Uterus (tissue), 4 donors: ENCODE data around the gene TTLL1. TPM values are rescaled to one million over a fixed set of nuclear protein-coding genes. Genes with fewer than 3 reads are reported as not detected.
"Not testable (repeated sequence)": the region's sequence is repeated elsewhere in the genome, so short reads cannot be mapped to it uniquely, and the experiment has no call there.

Experiments used
- DNase-seq, 2 donors: peaks; one replicate each; pipeline ENCODE4 v3.0.0-alpha.2; 2019 to 2020
- H3K27ac ChIP-seq, 2 donors: fragments of 200-600 bp; sonication (generic); 1 replicate in 1 of 2; 2 replicates in 1 of 2; pipeline ENCODE4 v1.5.1; 2016 to 2018
- H3K27me3 ChIP-seq, 2 donors: fragments of 200-600 bp; sonication (generic); one replicate each; pipeline ENCODE4 v1.5.1; 2018 to 2019; ENCODE audit warnings: control low read depth in 1 of 2
- H3K36me3 ChIP-seq, 2 donors: fragments of 200-600 bp; sonication (generic); one replicate each; pipeline ENCODE4 v1.5.1; 2019; ENCODE audit warnings: control low read depth in 1 of 2
- H3K4me1 ChIP-seq, 2 donors: fragments of 200-600 bp; sonication (generic); one replicate each; pipeline ENCODE4 v1.5.1; 2018 to 2019; ENCODE audit warnings: control low read depth in 1 of 2
- H3K4me3 ChIP-seq, 2 donors: fragments of 200-600 bp; sonication (generic); 1 replicate in 1 of 2; 2 replicates in 1 of 2; pipeline ENCODE4 v1.5.1; 2018 to 2019; ENCODE audit warnings: mild to moderate bottlenecking in 1 of 2
- H3K9me3 ChIP-seq, 2 donors: fragments of 200-600 bp; sonication (generic); one replicate each; pipeline ENCODE4 v1.5.1; 2019; ENCODE audit warnings: control low read depth in 1 of 2
- POLR2A ChIP-seq, 2 donors: fragments of 450-650 bp; IDR thresholded peaks; one replicate each; pipeline ENCODE4 v1.6.1; 2016; ENCODE audit warnings: antibody characterized with exemption in 2 of 2, mild to moderate bottlenecking in 1 of 2, moderate library complexity in 1 of 2
- intact Hi-C: fragments of 100-400 bp; cut with DNase I; formaldehyde crosslinking; loops from one replicate; pipeline ENCODE4 v1.15.1; 2023; ENCODE audit warnings: low total_unique reads
- total RNA-seq, 4 donors: library from RNA; depleted of rRNA in 3 of 4; stranded (reverse); fragments of >200 nt in 3 of 4; gene quantifications; one replicate each; pipeline versions ENCODE4 v1.1.0 to v1.2.4, GENCODE V29; 2014 to 2023
- TF ChIP-seq, protein P1 (sequence below), 4 experiments: fragments of 200-600 bp in 2 of 4; fragments of 450-650 bp in 2 of 4; sonication (generic) in 2 of 4; IDR thresholded peaks; one replicate each; pipeline ENCODE4 v1.5.1; 2016 to 2019; ENCODE audit warnings: antibody characterized with exemption in 4 of 4, mild to moderate bottlenecking in 2 of 4, moderate library complexity in 1 of 4
- donor health status: DM: yes; HTN: yes; CAD: no.

The TTLL1 gene
- total RNA-seq, 4 donors from 2014 or later: 3.6 to 12.5 (median 5.3) TPM

DNA sequence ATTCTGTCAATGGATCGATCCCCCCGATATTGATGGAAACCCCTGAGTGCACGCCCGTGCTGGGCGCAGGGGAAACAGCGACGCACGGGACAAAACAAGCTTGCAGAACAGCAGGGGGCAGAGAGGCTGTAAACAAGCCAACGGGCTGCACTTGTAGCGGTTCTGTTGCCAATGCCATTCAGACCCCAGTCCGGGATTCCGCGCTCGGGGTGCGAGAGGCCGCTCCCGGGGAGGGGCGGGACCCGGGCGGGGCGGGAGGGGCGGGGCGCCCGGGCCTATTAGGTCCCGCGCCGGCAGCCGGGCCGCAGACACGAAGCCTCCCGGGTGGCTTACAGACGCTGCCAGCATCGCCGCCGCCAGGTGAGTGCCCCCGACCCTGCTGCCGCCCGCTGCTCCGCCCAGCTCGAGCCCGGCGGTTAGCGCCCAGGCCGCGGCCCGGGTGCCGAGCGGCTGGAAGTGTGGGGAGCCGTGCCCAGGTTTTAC is 21.3 kb upstream of the TTLL1 start, which contains the start of gene BIK:
Gene BIK, plus strand, starts transcription at position 307 of the 483 bp plus-strand sequence. CDS start 13,273 bp downstream, outside the sequence.
- H3K36me3 ChIP-seq: no peaks in the 10 kb centered on the region
- H3K4me1 ChIP-seq: peaks cover 0 to 12% of the 10 kb centered on the region in 2 donors
- no peaks in the 10 kb centered on the region for H3K9me3 ChIP-seq
- H3K27ac ChIP-seq: no peak within 1 kb of the TSS
- TF ChIP-seq, protein P1, sequence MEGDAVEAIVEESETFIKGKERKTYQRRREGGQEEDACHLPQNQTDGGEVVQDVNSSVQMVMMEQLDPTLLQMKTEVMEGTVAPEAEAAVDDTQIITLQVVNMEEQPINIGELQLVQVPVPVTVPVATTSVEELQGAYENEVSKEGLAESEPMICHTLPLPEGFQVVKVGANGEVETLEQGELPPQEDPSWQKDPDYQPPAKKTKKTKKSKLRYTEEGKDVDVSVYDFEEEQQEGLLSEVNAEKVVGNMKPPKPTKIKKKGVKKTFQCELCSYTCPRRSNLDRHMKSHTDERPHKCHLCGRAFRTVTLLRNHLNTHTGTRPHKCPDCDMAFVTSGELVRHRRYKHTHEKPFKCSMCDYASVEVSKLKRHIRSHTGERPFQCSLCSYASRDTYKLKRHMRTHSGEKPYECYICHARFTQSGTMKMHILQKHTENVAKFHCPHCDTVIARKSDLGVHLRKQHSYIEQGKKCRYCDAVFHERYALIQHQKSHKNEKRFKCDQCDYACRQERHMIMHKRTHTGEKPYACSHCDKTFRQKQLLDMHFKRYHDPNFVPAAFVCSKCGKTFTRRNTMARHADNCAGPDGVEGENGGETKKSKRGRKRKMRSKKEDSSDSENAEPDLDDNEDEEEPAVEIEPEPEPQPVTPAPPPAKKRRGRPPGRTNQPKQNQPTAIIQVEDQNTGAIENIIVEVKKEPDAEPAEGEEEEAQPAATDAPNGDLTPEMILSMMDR (IDR thresholded peaks at IDR 0.05): peak in 1 of 4 experiments; percentile 8
- no peak for TF ChIP-seq POLR2A (IDR thresholded peaks at IDR 0.05)
- peaks cover 8 to 14% of the 10 kb centered on the region in 2 donors for H3K27me3 ChIP-seq
- H3K4me3 ChIP-seq: peak within 1 kb of the TSS; percentile 3 to 28
- intact Hi-C loops: loop anchor here (5.0 kb wide), 1 partner anchor 1432 kb away; no protein-coding TSS in a partner anchor
- peak in 1 of 2 donors; percentile 27 for DNase-seq

DNA sequence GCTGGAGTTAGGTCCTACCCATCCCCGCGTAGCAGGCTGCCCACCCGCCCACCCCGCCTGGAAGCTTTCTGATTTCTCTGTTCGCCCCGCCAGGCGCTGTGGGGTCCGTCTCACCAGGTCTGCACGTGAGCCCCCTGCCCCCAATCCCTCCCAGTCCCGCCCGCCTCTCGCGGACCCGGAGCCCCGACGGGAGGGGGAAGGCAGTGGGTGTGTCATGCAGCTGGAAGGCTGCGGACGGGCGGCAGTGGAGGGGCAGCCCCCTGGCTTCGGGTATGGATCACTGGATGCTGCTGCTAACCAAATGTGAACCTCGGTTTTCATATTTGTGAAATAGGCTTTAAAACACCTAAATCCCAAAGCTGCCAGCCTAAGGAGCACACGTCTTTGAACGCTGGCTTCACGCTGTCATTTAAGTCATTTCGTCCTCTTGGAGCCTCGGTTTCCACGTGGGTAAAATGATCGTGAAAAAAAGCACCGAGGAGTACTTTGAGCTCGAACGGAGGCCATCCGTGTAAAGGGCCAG is 20.8 kb upstream of the TTLL1 start:
- TF ChIP-seq, protein P1 (IDR thresholded peaks at IDR 0.05): no peak
- no peak for TF ChIP-seq POLR2A (IDR thresholded peaks at IDR 0.05)
- H3K4me1 ChIP-seq: peaks cover 0 to 12% of the 10 kb centered on the region in 2 donors
- no peaks in the 10 kb centered on the region for H3K36me3 ChIP-seq
- no peak overlapping the region for H3K27ac ChIP-seq
- peaks cover 8 to 14% of the 10 kb centered on the region in 2 donors for H3K27me3 ChIP-seq
- intact Hi-C loops: loop anchor here (5.0 kb wide), 1 partner anchor 1432 kb away; no protein-coding TSS in a partner anchor
- no peaks in the 10 kb centered on the region for H3K9me3 ChIP-seq
- H3K4me3 ChIP-seq: no peak overlapping the region
- no peak for DNase-seq

GRCh38 chr22:43109511-43109910 is 20.3 kb upstream of the TTLL1 start:
- H3K4me3 ChIP-seq: no peak overlapping the region
- DNase-seq: no peak
- H3K27ac ChIP-seq: no peak overlapping the region
- H3K4me1 ChIP-seq: peaks cover 0 to 12% of the 10 kb centered on the region in 2 donors
- no peak for TF ChIP-seq POLR2A (IDR thresholded peaks at IDR 0.05)
- TF ChIP-seq, protein P1 (IDR thresholded peaks at IDR 0.05): no peak
- H3K9me3 ChIP-seq: no peaks in the 10 kb centered on the region
- no peaks in the 10 kb centered on the region for H3K36me3 ChIP-seq
- intact Hi-C loops: no loop called here
- H3K27me3 ChIP-seq: peaks cover 8 to 14% of the 10 kb centered on the region in 2 donors

DNA sequence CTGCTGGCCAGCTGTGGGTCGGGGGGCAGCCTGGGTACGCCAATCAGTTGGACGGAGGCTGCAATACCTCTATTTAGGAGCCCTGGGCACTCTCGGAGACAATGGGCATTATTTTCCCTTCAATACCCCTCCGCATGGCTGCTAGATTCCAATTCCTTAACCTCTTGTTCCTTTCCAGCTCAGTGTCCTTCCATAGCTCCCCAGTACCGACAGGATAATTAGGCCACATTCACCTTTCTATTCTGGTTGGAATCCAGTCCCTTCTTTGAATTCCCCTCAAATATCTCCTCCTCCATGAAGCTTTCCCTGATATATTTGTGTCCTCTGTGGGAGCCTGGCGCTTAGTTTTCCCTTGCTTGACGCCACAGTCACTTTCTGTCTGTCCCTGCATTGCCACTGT is 17.1 kb upstream of the TTLL1 start:
- Histone ChIP-seq H3K27me3 (peaks cover 0 to 9% of the 10 kb centered on the region in 2 donors), H3K4me3 (no peak overlapping the region), H3K27ac (no peak overlapping the region), H3K36me3 (no peaks in the 10 kb centered on the region), H3K9me3 (no peaks in the 10 kb centered on the region), H3K4me1 (peaks cover 0 to 9% of the 10 kb centered on the region in 2 donors)
- DNase-seq: no peak
- no peak for TF ChIP-seq POLR2A (IDR thresholded peaks at IDR 0.05)
- TF ChIP-seq, protein P1 (IDR thresholded peaks at IDR 0.05): no peak
- intact Hi-C loops: no loop called here

DNA sequence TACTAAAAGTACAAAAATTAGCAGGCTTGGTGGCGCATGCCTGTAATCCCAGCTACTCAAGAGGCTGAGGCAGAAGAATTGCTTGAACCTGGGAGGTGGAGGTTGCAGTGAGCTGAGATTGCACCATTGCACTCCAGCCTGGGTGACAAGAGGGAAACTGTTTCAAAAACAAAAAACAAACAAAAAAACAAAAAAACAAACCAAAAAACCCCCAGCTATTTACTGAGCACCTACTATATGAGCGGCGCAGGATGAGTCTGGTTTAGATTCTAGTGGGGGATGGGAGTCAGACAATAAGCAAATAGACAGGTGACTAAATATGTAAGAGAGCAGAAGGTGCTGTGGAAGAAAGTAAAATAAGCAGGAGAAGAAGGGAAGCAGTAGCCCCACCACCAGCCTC is 15.8 kb upstream of the TTLL1 start:
- H3K9me3 ChIP-seq, H3K27me3 ChIP-seq, H3K36me3 ChIP-seq, H3K4me1 ChIP-seq, H3K27ac ChIP-seq, H3K4me3 ChIP-seq, intact Hi-C loops, DNase-seq: not testable (repeated sequence)

DNA sequence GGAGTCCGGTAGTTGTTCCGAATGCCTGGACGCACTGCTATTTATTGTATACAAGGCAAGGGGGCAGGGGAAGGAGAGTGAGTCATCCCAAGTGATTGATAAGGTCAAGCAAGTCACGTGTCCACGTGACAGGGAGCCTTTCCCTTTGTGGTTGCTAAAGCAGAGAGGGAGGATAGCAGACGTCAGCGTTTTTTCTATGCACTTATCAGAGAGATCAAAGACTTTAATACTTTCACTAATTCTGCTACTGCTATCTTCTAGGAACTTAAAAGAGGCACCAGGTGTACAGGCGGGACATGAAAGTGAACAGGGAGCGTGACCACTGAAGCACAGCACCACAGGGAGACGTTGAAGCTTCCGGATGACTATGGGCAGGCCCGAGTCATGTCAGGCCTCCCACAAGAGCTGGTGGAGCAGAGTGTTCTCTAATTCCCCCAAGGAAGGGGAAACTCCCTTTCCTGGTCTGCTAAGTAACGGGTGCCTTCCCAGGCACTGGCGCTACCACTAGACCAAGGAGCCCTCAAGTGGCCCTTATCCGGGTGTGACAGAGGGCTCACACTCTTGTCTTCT is 14.9 kb upstream of the TTLL1 start:
- H3K4me3 ChIP-seq, H3K4me1 ChIP-seq, DNase-seq, H3K27me3 ChIP-seq, H3K36me3 ChIP-seq, intact Hi-C loops, H3K9me3 ChIP-seq, H3K27ac ChIP-seq: not testable (repeated sequence)
